ENCODE data around the gene C1GALT1.

The C1GALT1 gene

DNA sequence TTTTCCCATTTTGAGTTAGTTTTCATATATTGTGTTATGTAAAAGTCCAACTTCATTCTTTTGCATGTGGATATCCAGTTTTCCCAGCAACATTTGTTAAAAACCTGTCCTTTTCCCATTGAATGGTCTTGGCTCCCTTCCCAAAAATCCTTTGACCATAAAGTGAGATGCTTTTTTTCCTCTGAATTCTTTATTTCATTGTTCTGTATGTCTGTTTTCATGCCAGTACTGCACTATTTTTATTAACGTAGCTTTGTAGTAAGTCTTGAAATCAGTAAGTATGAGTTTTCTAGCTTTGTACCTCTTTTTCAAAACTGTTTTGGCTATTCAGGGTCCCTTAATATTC, 20.0 kb downstream of the C1GALT1 start:
- TF ChIP-seq, protein P1, sequence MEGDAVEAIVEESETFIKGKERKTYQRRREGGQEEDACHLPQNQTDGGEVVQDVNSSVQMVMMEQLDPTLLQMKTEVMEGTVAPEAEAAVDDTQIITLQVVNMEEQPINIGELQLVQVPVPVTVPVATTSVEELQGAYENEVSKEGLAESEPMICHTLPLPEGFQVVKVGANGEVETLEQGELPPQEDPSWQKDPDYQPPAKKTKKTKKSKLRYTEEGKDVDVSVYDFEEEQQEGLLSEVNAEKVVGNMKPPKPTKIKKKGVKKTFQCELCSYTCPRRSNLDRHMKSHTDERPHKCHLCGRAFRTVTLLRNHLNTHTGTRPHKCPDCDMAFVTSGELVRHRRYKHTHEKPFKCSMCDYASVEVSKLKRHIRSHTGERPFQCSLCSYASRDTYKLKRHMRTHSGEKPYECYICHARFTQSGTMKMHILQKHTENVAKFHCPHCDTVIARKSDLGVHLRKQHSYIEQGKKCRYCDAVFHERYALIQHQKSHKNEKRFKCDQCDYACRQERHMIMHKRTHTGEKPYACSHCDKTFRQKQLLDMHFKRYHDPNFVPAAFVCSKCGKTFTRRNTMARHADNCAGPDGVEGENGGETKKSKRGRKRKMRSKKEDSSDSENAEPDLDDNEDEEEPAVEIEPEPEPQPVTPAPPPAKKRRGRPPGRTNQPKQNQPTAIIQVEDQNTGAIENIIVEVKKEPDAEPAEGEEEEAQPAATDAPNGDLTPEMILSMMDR (IDR thresholded peaks at IDR 0.05; ENCODE audit: low read depth, low read length, missing control alignments) = no peak
- no peak for DNase-seq (ENCODE audit: extremely low read depth, low read depth)
- H3K4me3 ChIP-seq (replicated peaks; ENCODE audit: low read depth, low read length) = no peak overlapping the region

DNA sequence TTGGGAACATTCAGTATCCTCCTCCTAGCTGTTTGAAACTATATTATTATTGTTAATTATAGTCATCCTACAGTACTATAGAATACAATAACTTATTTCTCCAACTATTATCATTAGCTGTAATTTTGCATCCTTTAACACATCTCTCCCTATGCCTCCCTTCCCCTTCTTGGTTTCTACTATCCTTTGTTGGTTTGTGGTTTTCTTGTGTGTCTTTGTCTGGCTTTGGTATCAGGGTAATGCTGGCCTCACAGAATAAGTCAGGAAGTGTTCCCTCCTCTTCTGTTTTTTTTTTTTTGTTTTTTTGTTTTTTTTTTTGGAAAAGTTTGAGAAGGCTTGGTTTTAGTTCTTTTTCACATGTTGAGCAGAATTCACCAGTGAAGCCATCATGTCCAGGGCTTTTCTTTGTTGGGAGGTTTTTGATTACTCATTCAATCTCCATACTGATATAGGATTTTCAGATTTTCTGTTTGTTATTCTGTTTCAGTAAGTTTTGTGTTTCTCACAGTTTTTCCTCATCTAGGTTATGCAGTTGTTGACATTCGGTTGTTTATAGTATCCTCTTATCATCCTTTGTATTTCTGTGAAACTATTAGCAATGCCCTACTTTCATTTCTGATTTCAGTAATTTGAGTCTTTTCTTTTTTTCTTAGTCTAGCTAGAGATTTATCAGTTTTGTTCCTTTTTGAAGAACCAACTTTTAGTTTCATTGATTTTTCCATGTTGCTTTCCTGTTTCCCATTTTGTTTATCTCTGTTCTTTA, 21.6 kb downstream of the C1GALT1 start:
- no peak for DNase-seq (ENCODE audit: extremely low read depth, low read depth)
- TF ChIP-seq, protein P1 (IDR thresholded peaks at IDR 0.05; ENCODE audit: low read depth, low read length, missing control alignments) = no peak
- no peak overlapping the region for H3K4me3 ChIP-seq (replicated peaks; ENCODE audit: low read depth, low read length)

DNA sequence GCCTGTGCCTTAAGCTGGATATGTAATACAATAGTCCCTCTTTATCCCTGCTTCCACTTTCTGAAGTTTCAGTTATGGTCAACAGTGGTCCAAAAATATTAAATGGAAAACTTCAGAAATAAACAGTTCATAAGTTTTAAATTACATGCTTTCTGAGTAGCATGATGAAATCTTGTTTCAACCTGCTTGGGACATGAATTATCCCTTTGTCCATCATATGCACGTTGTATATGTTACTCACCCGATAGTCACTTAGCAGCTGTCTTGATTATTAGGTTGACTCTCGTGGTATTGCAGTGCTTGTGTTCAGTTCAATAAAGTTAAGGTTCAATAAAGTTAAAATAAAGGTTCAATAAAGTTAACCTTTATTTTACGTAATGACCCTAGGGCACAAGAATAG, 25.5 kb downstream of the C1GALT1 start:
- no peak for DNase-seq (ENCODE audit: extremely low read depth, low read depth)
- TF ChIP-seq, protein P1 (IDR thresholded peaks at IDR 0.05; ENCODE audit: low read depth, low read length, missing control alignments) = no peak
- H3K4me3 ChIP-seq (replicated peaks; ENCODE audit: low read depth, low read length) = no peak overlapping the region

DNA sequence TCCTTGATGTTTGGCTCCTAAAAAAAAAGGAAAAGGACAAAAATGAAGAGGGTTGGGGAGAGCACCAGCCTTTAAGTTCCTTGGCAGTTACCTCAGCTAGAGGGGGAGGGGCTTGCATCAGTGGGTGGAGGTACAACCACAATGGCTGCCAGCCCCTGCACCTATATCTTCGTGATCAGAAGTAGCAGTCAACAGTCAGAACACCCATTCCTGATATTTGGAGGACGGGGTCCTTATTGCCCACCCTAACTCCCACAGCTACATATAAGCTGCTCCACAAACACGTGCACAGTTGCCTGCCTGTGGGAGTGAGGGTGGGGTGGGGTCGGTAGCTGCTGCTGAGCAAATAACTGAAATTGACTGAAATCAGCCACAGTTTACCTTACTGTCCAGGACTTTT, 26.2 kb downstream of the C1GALT1 start:
- no peak overlapping the region for H3K4me3 ChIP-seq (replicated peaks; ENCODE audit: low read depth, low read length)
- DNase-seq (ENCODE audit: extremely low read depth, low read depth) = no peak
- TF ChIP-seq, protein P1 (IDR thresholded peaks at IDR 0.05; ENCODE audit: low read depth, low read length, missing control alignments) = no peak

DNA sequence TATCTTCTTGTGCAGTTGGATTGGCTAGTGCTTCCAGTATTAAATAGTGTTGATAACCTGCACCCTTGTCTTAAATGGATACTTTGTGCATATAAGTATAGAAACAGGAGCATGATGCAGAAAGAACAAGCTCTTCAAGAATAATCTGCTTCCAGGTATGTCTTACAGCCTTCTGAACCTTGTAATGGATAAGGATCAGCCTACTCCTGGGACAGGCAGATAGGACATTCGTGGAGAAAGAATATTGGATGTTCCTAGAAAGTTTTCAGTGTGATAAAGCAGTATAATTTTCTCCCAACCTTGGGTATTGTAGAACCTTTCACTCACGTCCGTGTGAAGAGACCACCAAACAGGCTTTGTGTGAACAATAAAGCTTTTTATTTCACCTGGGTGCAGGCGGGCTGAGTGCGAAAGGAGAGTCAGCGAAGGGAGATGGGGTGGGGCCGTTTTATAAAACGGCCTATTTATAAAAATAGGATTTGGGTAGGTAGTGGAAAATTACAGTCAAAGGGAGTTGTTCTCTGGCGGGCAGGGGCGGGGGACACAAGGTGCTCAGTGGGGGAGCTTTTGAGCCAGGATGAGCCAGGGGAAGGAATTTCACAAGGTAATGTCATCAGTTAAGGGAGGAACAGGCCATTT, 27.2 kb downstream of the C1GALT1 start:
- TF ChIP-seq, protein P1 (IDR thresholded peaks at IDR 0.05; ENCODE audit: low read depth, low read length, missing control alignments) = no peak
- H3K4me3 ChIP-seq (replicated peaks; ENCODE audit: low read depth, low read length) = no peak overlapping the region
- DNase-seq (ENCODE audit: extremely low read depth, low read depth) = no peak

DNA sequence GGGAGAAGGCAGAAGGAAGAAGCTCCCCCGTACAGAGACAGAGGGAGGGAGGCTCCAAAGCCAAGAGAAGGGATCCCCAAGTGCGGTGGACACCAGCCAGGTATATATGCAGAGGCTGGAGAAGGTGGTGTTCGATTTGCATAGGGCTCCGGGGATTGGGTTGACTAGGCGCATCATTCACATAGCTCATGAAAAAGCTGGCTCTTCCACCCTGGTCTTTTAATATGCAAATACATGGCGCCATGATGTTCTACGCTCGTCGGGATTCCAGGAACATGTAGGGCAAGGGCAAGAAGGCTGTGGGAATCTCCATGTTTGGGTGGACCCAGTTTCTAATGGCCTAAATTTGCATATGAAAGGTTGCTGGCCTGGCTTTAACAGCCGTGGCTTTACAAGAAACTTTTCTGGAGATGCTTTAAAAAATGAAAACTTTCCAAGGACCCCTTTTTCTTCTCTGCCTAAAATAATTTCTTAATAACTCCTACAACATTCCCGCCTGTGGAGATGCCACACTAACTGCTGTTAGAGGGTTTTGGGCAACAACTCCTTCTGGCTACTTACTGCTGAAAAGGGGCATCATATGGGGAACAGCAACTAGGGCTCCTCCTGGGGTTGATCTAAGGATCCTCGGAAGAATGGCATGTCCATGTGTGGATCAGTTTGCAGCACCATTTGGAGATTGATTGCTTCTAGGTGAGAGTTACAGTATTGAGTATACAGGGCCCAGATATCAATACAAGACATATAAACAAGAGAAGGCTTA, 28.3 kb downstream of the C1GALT1 start:
- no peak for DNase-seq (ENCODE audit: extremely low read depth, low read depth)
- TF ChIP-seq, protein P1 (IDR thresholded peaks at IDR 0.05; ENCODE audit: low read depth, low read length, missing control alignments) = no peak
- H3K4me3 ChIP-seq (replicated peaks; ENCODE audit: low read depth, low read length) = no peak overlapping the region

Measured in HFF-Myc (cell line).